GM19452 (cell line): ENCODE results near the gene PCDHA6.
"Not testable (repeated sequence)": the region's sequence is repeated elsewhere in the genome, so short reads cannot be mapped to it uniquely, and the experiment has no call there.

Experiments
- ATAC-seq: cut with Tn5 transposase; IDR thresholded peaks from one replicate; pipeline ENCODE4 v1.9.1; 2021; ENCODE audit not compliant: unreplicated experiment

The PCDHA6 gene

GRCh38 chr5:140857177-140857986, 29.6 kb downstream of the PCDHA6 start:
- ATAC-seq: no peak

GRCh38 chr5:140857987-140858240, 30.2 kb downstream of the PCDHA6 start:
- no peak for ATAC-seq

GRCh38 chr5:140862441-140863295, 34.9 kb downstream of the PCDHA6 start:
- ATAC-seq: no peak

- no peak for ATAC-seq
These were observed 41.2 kb downstream of the PCDHA6 start, which contains the start of gene PCDHA11 for GRCh38 chr5:140868721-140869554. TSS of gene PCDHA11 (plus strand) at chr5:140868957. CDS start at chr5:140869104, 147 bp downstream.

GRCh38 chr5:140869555-140869886, 41.8 kb downstream of the PCDHA6 start:
- ATAC-seq: no peak

GRCh38 chr5:140870221-140871201, 42.8 kb downstream of the PCDHA6 start:
- no peak for ATAC-seq

- no peak for ATAC-seq
These were observed 47.6 kb downstream of the PCDHA6 start, which contains the start of gene PCDHA12 for GRCh38 chr5:140875085-140876065. TSS of gene PCDHA12 (plus strand) at chr5:140875308. CDS start at chr5:140875473, 165 bp downstream.

GRCh38 chr5:140876541-140877261, 48.9 kb downstream of the PCDHA6 start:
- ATAC-seq: not testable (repeated sequence)

- no peak for ATAC-seq
These were observed 49.5 kb downstream of the PCDHA6 start for GRCh38 chr5:140877262-140877581.
